ENCODE measurements around the gene FBXO41. TPM values are rescaled to one million over a fixed set of nuclear protein-coding genes. Genes with fewer than 3 reads are reported as not detected.
A peak's percentile ranks its signal among the peaks of the same experiment; 100 is the strongest.

The FBXO41 gene
- total RNA-seq, 2 donors from 2014 or later = 3.5 to 6.1 TPM

- peaks cover 5 to 24% of the 10 kb centered on the region in 2 donors for H3K4me1 ChIP-seq (ENCODE audit: control insufficient read depth in 1 of 2, low read depth in 2 of 2)
- H3K27ac ChIP-seq = no peak overlapping the region
- ATAC-seq (ENCODE audit: insufficient number of reproducible peaks, low FRiP score, low read depth) = no peak
- H3K4me3 ChIP-seq = no peak overlapping the region
- DNase-seq (ENCODE audit: low spot score) = no peak
- H3K9me3 ChIP-seq = no peaks in the 10 kb centered on the region
- peaks cover 13% of the 10 kb centered on the region for H3K36me3 ChIP-seq
- no peaks in the 10 kb centered on the region for H3K27me3 ChIP-seq (replicated peaks; ENCODE audit: insufficient read depth)
- TF ChIP-seq CTCF (IDR thresholded peaks at IDR 0.05) = no peak
Observed at GRCh38 chr2:73217826-73218225, 66.5 kb downstream of the FBXO41 start.

GRCh38 chr2:73217160-73217559 is 67.1 kb downstream of the FBXO41 start:
- Histone ChIP-seq H3K4me1 (ENCODE audit: control insufficient read depth in 1 of 2, low read depth in 2 of 2) (peaks cover 8 to 29% of the 10 kb centered on the region in 2 donors), H3K36me3 (peaks cover 9% of the 10 kb centered on the region), H3K27ac (no peak overlapping the region), H3K4me3 (no peak overlapping the region), H3K27me3 (replicated peaks; ENCODE audit: insufficient read depth) (no peaks in the 10 kb centered on the region), H3K9me3 (no peaks in the 10 kb centered on the region)
- DNase-seq (ENCODE audit: low spot score) = no peak
- TF ChIP-seq CTCF (IDR thresholded peaks at IDR 0.05) = no peak
- ATAC-seq (ENCODE audit: insufficient number of reproducible peaks, low FRiP score, low read depth) = no peak

- no peak for DNase-seq (ENCODE audit: low spot score)
- no peak for TF ChIP-seq CTCF (IDR thresholded peaks at IDR 0.05)
- H3K4me3 ChIP-seq = no peak overlapping the region
- H3K27me3 ChIP-seq (replicated peaks; ENCODE audit: insufficient read depth) = no peaks in the 10 kb centered on the region
- no peaks in the 10 kb centered on the region for H3K36me3 ChIP-seq
- H3K27ac ChIP-seq = no peak overlapping the region
- H3K9me3 ChIP-seq = no peaks in the 10 kb centered on the region
- H3K4me1 ChIP-seq (ENCODE audit: control insufficient read depth in 1 of 2, low read depth in 2 of 2) = peaks cover 15 to 36% of the 10 kb centered on the region in 2 donors
- no peak for ATAC-seq (ENCODE audit: insufficient number of reproducible peaks, low FRiP score, low read depth)
Observed at GRCh38 chr2:73215254-73215653, 69.0 kb downstream of the FBXO41 start.

GRCh38 chr2:73214120-73215035 is 69.9 kb downstream of the FBXO41 start, which contains the start of gene SMYD5:
SMYD5 (plus strand) TSS chr2:73214245; CDS start chr2:73214267, 22 bp downstream.
- TF ChIP-seq CTCF (IDR thresholded peaks at IDR 0.05) = peak; percentile 9
- Histone ChIP-seq H3K27me3 (replicated peaks; ENCODE audit: insufficient read depth) (no peaks in the 10 kb centered on the region), H3K9me3 (no peaks in the 10 kb centered on the region), H3K4me1 (ENCODE audit: control insufficient read depth in 1 of 2, low read depth in 2 of 2) (peaks cover 15 to 36% of the 10 kb centered on the region in 2 donors), H3K27ac (peak within 1 kb of the TSS; percentile 72 to 81), H3K36me3 (no peaks in the 10 kb centered on the region), H3K4me3 (peak within 1 kb of the TSS; percentile 81)
- peak; percentile 46 for ATAC-seq (ENCODE audit: insufficient number of reproducible peaks, low FRiP score, low read depth)
- DNase-seq (ENCODE audit: low spot score) = peak; percentile 66

GRCh38 chr2:73212448-73213176 is 71.7 kb downstream of the FBXO41 start:
- DNase-seq (ENCODE audit: low spot score) = no peak
- Histone ChIP-seq H3K9me3 (no peaks in the 10 kb centered on the region), H3K27me3 (replicated peaks; ENCODE audit: insufficient read depth) (no peaks in the 10 kb centered on the region), H3K36me3 (no peaks in the 10 kb centered on the region), H3K27ac (peak overlapping the region; percentile 72 to 81), H3K4me1 (ENCODE audit: control insufficient read depth in 1 of 2, low read depth in 2 of 2) (peaks cover 15 to 36% of the 10 kb centered on the region in 2 donors), H3K4me3 (no peak overlapping the region)
- peak; percentile 74 for ATAC-seq (ENCODE audit: insufficient number of reproducible peaks, low FRiP score, low read depth)
- TF ChIP-seq CTCF (IDR thresholded peaks at IDR 0.05) = peak; percentile 95
